Measurements from ENCODE around the gene ENOSF1.

ENOSF1 gene

DNA sequence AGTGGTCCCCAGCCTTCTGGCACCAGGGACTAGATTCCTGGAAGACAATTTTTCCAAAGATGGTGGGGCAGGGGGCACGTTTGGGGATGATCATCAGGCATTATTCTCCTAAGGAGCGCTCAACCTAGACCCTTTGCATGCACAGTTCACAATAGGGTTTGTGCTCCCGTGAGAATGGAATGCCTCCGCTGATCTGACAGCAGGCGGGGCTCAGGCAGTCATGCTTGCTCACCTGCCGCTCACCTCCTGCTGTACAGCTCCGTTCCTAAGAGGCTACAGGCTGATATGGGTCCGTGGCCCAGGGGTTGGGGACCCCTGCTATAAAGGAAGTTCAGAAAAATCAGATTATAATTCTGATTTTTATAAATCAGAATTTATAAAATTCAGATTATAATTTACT is 77.3 kb downstream of the ENOSF1 start:
- TF ChIP-seq, protein P1, sequence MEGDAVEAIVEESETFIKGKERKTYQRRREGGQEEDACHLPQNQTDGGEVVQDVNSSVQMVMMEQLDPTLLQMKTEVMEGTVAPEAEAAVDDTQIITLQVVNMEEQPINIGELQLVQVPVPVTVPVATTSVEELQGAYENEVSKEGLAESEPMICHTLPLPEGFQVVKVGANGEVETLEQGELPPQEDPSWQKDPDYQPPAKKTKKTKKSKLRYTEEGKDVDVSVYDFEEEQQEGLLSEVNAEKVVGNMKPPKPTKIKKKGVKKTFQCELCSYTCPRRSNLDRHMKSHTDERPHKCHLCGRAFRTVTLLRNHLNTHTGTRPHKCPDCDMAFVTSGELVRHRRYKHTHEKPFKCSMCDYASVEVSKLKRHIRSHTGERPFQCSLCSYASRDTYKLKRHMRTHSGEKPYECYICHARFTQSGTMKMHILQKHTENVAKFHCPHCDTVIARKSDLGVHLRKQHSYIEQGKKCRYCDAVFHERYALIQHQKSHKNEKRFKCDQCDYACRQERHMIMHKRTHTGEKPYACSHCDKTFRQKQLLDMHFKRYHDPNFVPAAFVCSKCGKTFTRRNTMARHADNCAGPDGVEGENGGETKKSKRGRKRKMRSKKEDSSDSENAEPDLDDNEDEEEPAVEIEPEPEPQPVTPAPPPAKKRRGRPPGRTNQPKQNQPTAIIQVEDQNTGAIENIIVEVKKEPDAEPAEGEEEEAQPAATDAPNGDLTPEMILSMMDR (IDR thresholded peaks at IDR 0.05; ENCODE audit: insufficient read depth, low read length, poor library complexity, severe bottlenecking): no peak
- no peak for DNase-seq (ENCODE audit: extremely low read depth, insufficient read length)
- H3K36me3 ChIP-seq (ENCODE audit: control insufficient read depth, insufficient read depth, low read length): no peaks in the 10 kb centered on the region
- no peak overlapping the region for H3K4me3 ChIP-seq (replicated peaks; ENCODE audit: low read depth, low read length)
- H3K27me3 ChIP-seq (replicated peaks; ENCODE audit: control insufficient read depth, insufficient read depth, low read length): no peaks in the 10 kb centered on the region

DNA sequence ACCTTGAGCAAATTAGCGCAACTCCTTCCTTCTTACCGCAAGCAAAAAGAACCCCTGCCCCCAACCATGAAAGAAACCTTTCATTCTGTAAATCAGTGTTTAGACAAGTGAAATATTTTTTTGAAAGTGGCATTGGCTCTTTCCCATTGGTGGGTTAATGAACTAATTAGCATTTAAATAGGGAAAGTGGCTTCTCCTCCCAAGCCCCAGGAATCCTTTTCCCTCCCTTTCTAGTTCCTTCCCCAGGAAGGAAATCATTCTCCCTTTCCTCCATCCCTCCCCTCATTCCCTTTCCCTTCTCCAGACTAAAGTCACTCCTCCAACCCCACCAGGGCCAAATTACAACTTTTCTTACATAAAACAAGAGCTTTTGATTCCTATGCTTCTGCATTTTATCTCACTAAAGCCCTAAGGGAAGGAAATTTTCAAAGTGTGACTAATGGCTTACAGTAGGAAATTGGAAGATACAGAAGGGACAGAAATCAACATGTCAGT is 77.8 kb downstream of the ENOSF1 start:
- Histone ChIP-seq H3K27me3 (replicated peaks; ENCODE audit: control insufficient read depth, insufficient read depth, low read length) (no peaks in the 10 kb centered on the region), H3K36me3 (ENCODE audit: control insufficient read depth, insufficient read depth, low read length) (no peaks in the 10 kb centered on the region), H3K4me3 (replicated peaks; ENCODE audit: low read depth, low read length) (no peak overlapping the region)
- TF ChIP-seq, protein P1 (IDR thresholded peaks at IDR 0.05; ENCODE audit: insufficient read depth, low read length, poor library complexity, severe bottlenecking): no peak
- DNase-seq (ENCODE audit: extremely low read depth, insufficient read length): no peak

DNA sequence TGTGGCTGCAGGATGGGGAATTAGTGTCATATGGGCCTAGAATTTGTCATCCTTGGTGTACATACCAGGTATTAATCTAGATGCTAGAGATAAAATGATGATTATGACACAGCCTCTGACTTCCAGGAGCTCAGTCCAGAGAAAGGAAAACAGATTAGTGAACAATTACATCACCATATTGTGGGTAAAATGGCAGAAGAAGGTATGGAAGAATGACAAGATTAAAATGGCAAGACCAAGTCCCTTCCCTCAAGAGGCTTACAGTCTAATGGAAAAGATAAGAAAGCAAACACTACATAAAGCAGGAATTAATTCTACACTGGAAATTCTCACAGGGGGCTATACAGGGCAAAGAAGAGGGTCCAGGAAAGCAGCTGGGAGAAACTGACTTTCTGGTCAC is 80.9 kb downstream of the ENOSF1 start:
- H3K27me3 ChIP-seq (replicated peaks; ENCODE audit: control insufficient read depth, insufficient read depth, low read length): no peaks in the 10 kb centered on the region
- TF ChIP-seq, protein P1 (IDR thresholded peaks at IDR 0.05; ENCODE audit: insufficient read depth, low read length, poor library complexity, severe bottlenecking): no peak
- DNase-seq (ENCODE audit: extremely low read depth, insufficient read length): no peak
- H3K4me3 ChIP-seq (replicated peaks; ENCODE audit: low read depth, low read length): no peak overlapping the region
- no peaks in the 10 kb centered on the region for H3K36me3 ChIP-seq (ENCODE audit: control insufficient read depth, insufficient read depth, low read length)

DNA sequence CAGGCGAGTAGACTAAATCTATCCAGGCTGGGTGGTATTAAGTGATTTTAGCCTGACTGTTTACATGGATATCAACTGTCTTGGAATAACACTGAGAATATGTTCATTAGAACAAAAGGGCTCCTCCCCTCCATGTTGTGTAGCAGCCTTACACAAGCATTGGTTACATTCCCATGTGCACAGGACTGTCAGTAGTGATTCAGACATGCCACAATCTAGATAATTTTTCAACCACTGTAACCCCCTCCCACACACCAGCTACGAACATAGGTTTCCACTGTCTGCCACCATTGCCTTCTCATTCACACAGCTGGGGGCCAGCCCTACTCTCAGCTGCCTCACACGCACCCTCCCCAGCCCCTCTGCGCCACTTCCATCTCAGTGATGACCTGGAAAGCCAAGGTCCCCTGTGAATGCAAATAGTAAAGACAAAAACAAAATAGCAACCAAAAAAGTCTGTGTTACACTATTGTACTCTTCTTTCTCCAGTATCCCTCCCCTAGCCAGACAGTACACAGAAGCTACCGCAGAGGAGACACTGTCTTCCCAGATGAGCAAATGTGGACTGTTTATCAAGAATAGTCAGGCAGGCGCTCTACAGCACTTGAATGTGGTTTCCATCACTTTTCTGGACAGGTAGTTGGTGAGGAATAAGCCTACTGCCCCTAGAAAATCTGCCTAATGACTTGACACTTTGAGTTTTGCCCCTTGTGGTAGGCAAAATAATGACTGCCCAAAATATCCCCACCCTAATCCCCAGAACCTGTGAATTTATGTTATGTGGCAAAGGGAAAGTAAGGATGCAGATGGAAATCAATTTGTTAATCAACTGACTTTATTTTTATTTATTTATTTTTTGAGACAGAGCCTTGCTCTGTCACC is 82.9 kb downstream of the ENOSF1 start:
- DNase-seq (ENCODE audit: extremely low read depth, insufficient read length): no peak
- TF ChIP-seq, protein P1 (IDR thresholded peaks at IDR 0.05; ENCODE audit: insufficient read depth, low read length, poor library complexity, severe bottlenecking): peak; percentile 9
- Histone ChIP-seq H3K4me3 (replicated peaks; ENCODE audit: low read depth, low read length) (no peak overlapping the region), H3K27me3 (replicated peaks; ENCODE audit: control insufficient read depth, insufficient read depth, low read length) (no peaks in the 10 kb centered on the region), H3K36me3 (ENCODE audit: control insufficient read depth, insufficient read depth, low read length) (no peaks in the 10 kb centered on the region)

DNA sequence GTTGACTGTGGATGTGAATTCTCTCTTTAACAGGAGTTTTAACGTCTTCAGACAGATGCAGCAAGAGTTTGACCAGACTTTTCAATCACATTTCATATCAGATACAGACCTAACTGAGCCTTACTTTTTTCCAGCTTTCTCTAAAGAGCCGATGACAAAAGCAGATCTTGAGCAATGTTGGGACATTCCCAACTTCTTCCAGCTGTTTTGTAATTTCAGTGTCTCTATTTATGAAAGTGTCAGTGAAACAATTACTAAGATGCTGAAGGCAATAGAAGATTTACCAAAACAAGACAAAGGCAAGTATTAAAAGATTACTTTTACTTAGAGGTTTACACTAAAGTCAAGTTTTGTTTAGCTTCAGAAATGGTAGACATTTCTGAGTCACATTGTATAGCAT is 85.2 kb downstream of the ENOSF1 start:
- DNase-seq (ENCODE audit: extremely low read depth, insufficient read length): no peak
- Histone ChIP-seq H3K27me3 (replicated peaks; ENCODE audit: control insufficient read depth, insufficient read depth, low read length) (no peaks in the 10 kb centered on the region), H3K36me3 (ENCODE audit: control insufficient read depth, insufficient read depth, low read length) (no peaks in the 10 kb centered on the region), H3K4me3 (replicated peaks; ENCODE audit: low read depth, low read length) (no peak overlapping the region)
- TF ChIP-seq, protein P1 (IDR thresholded peaks at IDR 0.05; ENCODE audit: insufficient read depth, low read length, poor library complexity, severe bottlenecking): no peak

Measured in GM06990 (cell line).